WERI-Rb-1 (cell line): ENCODE measurements around the gene MMP1.

ENCODE experiments used
- DNase-seq: peaks from one replicate; pipeline ENCODE4 v3.0.0-alpha.2; 2020
- H3K27ac ChIP-seq: fragments of 250-450 bp; sonication (Bioruptor Pico); 2 replicates; pipeline ENCODE4 v1.5.1; 2020; ENCODE audit warnings: mild to moderate bottlenecking, moderate library complexity
- H3K27me3 ChIP-seq: fragments of 250-450 bp; sonication (Bioruptor Pico); 2 replicates; pipeline ENCODE4 v1.5.1; 2021; ENCODE audit warnings: mild to moderate bottlenecking, low read depth, moderate library complexity; ENCODE audit not compliant: insufficient read depth, severe bottlenecking
- H3K36me3 ChIP-seq: fragments of 250-450 bp; sonication (Bioruptor Pico); 2 replicates; pipeline ENCODE4 v1.5.1; 2020; ENCODE audit warnings: mild to moderate bottlenecking, moderate library complexity
- H3K4me3 ChIP-seq: 2 replicates; pipeline ENCODE4 v1.5.1; 2011; ENCODE audit warnings: low read depth, mild to moderate bottlenecking, control low read depth, low read length
- H3K9me3 ChIP-seq: fragments of 250-450 bp; sonication (Bioruptor Pico); 2 replicates; pipeline ENCODE4 v1.5.1; 2021; ENCODE audit warnings: mild to moderate bottlenecking, moderate library complexity; ENCODE audit not compliant: severe bottlenecking
- CTCF ChIP-seq: IDR thresholded peaks from 2 replicates; pipeline ENCODE4 v1.5.1; 2011; ENCODE audit warnings: low read depth, mild to moderate bottlenecking, control low read depth, inconsistent platforms, low read length

The MMP1 gene

GRCh38 chr11:102837156-102837555 is 39.2 kb upstream of the MMP1 start:
- no peak for TF ChIP-seq CTCF
- Histone ChIP-seq H3K9me3 (no peaks in the 10 kb centered on the region), H3K27me3 (no peaks in the 10 kb centered on the region), H3K4me3 (no peak overlapping the region), H3K27ac (no peak overlapping the region), H3K36me3 (no peaks in the 10 kb centered on the region)
- DNase-seq = no peak

- no peak for DNase-seq
- TF ChIP-seq CTCF = no peak
- no peak overlapping the region for H3K4me3 ChIP-seq
- H3K27me3 ChIP-seq = no peaks in the 10 kb centered on the region
- no peaks in the 10 kb centered on the region for H3K9me3 ChIP-seq
- H3K27ac ChIP-seq = no peak overlapping the region
- no peaks in the 10 kb centered on the region for H3K36me3 ChIP-seq
These were observed 38.4 kb upstream of the MMP1 start for GRCh38 chr11:102836290-102836875.

- Histone ChIP-seq H3K4me3 (no peak overlapping the region), H3K27me3 (no peaks in the 10 kb centered on the region), H3K9me3 (no peaks in the 10 kb centered on the region), H3K36me3 (no peaks in the 10 kb centered on the region), H3K27ac (no peak overlapping the region)
- no peak for TF ChIP-seq CTCF
- no peak for DNase-seq
These were observed 35.8 kb upstream of the MMP1 start for GRCh38 chr11:102833731-102834130.

- no peak overlapping the region for H3K4me3 ChIP-seq
- no peaks in the 10 kb centered on the region for H3K9me3 ChIP-seq
- H3K36me3 ChIP-seq = no peaks in the 10 kb centered on the region
- no peak overlapping the region for H3K27ac ChIP-seq
- no peak for DNase-seq
- TF ChIP-seq CTCF = no peak
- no peaks in the 10 kb centered on the region for H3K27me3 ChIP-seq
These were observed 34.7 kb upstream of the MMP1 start for GRCh38 chr11:102832612-102833011.

GRCh38 chr11:102831489-102832440 is 33.8 kb upstream of the MMP1 start:
- H3K27me3 ChIP-seq = no peaks in the 10 kb centered on the region
- no peaks in the 10 kb centered on the region for H3K36me3 ChIP-seq
- DNase-seq = no peak
- H3K27ac ChIP-seq = no peak overlapping the region
- no peaks in the 10 kb centered on the region for H3K9me3 ChIP-seq
- no peak overlapping the region for H3K4me3 ChIP-seq
- no peak for TF ChIP-seq CTCF
